Measurements from ENCODE around the gene MAP4K4. TPM values are rescaled to one million over a fixed set of nuclear protein-coding genes. Genes with fewer than 3 reads are reported as not detected.
A peak's percentile ranks its signal among the peaks of the same experiment; 100 is the strongest.

MAP4K4 gene
- total RNA-seq, 1 experiment from 2014 or later: 136 TPM

DNA sequence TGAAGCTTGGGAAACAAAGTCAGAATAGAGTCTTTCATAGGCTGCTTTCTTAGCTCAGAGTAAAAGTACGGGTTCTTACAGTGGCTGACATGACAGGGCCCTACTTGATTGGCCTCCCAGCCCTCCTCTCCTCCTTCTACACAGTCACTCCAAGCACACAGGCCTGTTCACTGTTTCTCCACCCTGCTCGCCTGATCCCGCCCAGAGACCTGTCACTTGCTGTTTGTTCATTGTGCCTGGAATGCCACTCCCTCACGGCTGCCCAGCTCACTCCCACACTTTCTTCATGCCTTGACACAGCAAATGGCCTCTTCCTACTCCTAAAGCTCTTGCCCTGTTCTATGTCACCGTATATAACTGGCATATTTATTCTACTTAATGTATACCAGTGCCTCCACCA lies 104.8 kb downstream of the MAP4K4 start:
- H3K27me3 Mint-ChIP-seq (ENCODE audit: unreplicated experiment): no peaks in the 10 kb centered on the region
- H3K36me3 Mint-ChIP-seq (ENCODE audit: insufficient read depth, unreplicated experiment): peaks cover 22% of the 10 kb centered on the region
- intact Hi-C loops (cut with micrococcal nuclease; ENCODE audit: unreplicated experiment): no loop called here
- TF ChIP-seq, protein P1, sequence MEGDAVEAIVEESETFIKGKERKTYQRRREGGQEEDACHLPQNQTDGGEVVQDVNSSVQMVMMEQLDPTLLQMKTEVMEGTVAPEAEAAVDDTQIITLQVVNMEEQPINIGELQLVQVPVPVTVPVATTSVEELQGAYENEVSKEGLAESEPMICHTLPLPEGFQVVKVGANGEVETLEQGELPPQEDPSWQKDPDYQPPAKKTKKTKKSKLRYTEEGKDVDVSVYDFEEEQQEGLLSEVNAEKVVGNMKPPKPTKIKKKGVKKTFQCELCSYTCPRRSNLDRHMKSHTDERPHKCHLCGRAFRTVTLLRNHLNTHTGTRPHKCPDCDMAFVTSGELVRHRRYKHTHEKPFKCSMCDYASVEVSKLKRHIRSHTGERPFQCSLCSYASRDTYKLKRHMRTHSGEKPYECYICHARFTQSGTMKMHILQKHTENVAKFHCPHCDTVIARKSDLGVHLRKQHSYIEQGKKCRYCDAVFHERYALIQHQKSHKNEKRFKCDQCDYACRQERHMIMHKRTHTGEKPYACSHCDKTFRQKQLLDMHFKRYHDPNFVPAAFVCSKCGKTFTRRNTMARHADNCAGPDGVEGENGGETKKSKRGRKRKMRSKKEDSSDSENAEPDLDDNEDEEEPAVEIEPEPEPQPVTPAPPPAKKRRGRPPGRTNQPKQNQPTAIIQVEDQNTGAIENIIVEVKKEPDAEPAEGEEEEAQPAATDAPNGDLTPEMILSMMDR (IDR thresholded peaks at IDR 0.05; ENCODE audit: unreplicated experiment): no peak
- H3K4me1 Mint-ChIP-seq (ENCODE audit: low read depth, unreplicated experiment): peaks cover 60% of the 10 kb centered on the region
- H3K4me3 Mint-ChIP-seq (ENCODE audit: low read depth, unreplicated experiment): no peak overlapping the region
- no peaks in the 10 kb centered on the region for H3K9me3 Mint-ChIP-seq (ENCODE audit: low read depth, unreplicated experiment)
- CTCF ChIA-PET: no interaction called here
- H3K27ac Mint-ChIP-seq (ENCODE audit: unreplicated experiment): peak overlapping the region; percentile 86
- BruUV-seq (replicated peaks): no TSS peak
- DNase-seq: peak; percentile 62

DNA sequence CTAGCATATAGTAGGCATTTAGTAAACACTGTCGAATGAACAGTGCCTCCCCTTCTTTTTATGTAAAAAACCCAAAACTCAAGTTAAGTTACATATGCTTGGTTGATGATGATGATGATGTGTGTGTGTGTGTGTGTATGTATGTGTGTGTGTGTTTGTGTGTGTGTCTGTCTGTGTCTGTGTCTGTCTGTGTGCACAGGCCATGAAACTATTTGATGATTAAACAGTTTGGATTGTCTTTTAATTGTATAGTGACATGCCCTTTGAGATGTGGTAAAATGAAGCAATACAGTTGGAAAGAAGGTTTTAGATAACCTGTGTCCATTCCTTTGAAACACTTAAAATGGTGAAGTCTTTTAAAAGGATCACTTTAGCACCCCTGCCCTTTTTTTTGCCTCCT lies 105.6 kb downstream of the MAP4K4 start:
- H3K9me3 Mint-ChIP-seq (ENCODE audit: low read depth, unreplicated experiment): no peaks in the 10 kb centered on the region
- peaks cover 22% of the 10 kb centered on the region for H3K36me3 Mint-ChIP-seq (ENCODE audit: insufficient read depth, unreplicated experiment)
- TF ChIP-seq, protein P1 (IDR thresholded peaks at IDR 0.05; ENCODE audit: unreplicated experiment): no peak
- intact Hi-C loops (cut with micrococcal nuclease; ENCODE audit: unreplicated experiment): no loop called here
- peak overlapping the region; percentile 86 for H3K27ac Mint-ChIP-seq (ENCODE audit: unreplicated experiment)
- H3K4me3 Mint-ChIP-seq (ENCODE audit: low read depth, unreplicated experiment): no peak overlapping the region
- no peaks in the 10 kb centered on the region for H3K27me3 Mint-ChIP-seq (ENCODE audit: unreplicated experiment)
- no peak for DNase-seq
- peaks cover 60% of the 10 kb centered on the region for H3K4me1 Mint-ChIP-seq (ENCODE audit: low read depth, unreplicated experiment)
- no TSS peak for BruUV-seq (replicated peaks)
- CTCF ChIA-PET: interaction anchor here (0.7 kb wide), 1 partner anchor 104 kb away, joined by 3 read pairs; no protein-coding TSS in a partner anchor

DNA sequence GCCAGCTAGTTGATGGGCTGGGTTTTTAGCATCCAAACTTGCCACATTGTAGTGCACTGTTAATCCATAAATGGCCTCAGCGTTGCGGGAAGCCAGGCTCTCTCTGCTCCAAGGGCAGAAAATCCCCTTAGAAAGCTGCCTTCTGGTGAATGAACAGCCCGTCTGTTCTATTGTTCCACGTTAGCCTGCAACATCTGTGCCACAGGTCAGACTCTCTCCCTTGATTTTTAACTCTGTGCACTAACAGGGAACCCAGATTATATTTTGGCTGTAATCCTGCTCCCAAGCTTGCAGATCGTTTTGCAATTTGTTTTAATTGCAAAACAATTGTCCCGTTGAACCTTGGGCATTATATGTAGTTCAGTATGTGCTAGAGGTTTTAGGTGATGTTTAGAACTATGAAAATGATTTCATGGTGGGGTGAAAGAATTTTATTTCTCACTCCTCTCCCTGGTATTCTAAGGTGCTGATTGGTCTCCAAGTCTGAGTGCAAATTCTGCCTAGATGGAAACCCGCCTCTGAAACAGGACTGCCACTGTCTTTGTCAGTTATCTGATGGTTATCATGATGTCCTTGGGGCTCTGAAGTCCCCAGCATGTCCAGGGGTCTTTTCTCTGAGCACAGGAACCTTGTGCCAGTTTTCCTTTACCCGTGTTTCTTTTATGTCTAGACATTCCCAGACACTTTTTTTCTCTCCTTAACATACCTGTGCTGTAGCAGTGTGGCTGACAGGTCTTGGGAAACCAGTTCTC lies 106.6 kb downstream of the MAP4K4 start:
- peaks cover 58% of the 10 kb centered on the region for H3K4me1 Mint-ChIP-seq (ENCODE audit: low read depth, unreplicated experiment)
- CTCF ChIA-PET: interaction anchor here (0.7 kb wide), 2 partner anchors 50 to 295 kb away, joined by 3 to 7 read pairs; no protein-coding TSS in a partner anchor
- no peaks in the 10 kb centered on the region for H3K9me3 Mint-ChIP-seq (ENCODE audit: low read depth, unreplicated experiment)
- no peak overlapping the region for H3K4me3 Mint-ChIP-seq (ENCODE audit: low read depth, unreplicated experiment)
- intact Hi-C loops (cut with micrococcal nuclease; ENCODE audit: unreplicated experiment): no loop called here
- DNase-seq: no peak
- peaks cover 22% of the 10 kb centered on the region for H3K36me3 Mint-ChIP-seq (ENCODE audit: insufficient read depth, unreplicated experiment)
- no peaks in the 10 kb centered on the region for H3K27me3 Mint-ChIP-seq (ENCODE audit: unreplicated experiment)
- TF ChIP-seq, protein P1 (IDR thresholded peaks at IDR 0.05; ENCODE audit: unreplicated experiment): no peak
- peak overlapping the region; percentile 23 for H3K27ac Mint-ChIP-seq (ENCODE audit: unreplicated experiment)
- BruUV-seq (replicated peaks): no TSS peak

DNA sequence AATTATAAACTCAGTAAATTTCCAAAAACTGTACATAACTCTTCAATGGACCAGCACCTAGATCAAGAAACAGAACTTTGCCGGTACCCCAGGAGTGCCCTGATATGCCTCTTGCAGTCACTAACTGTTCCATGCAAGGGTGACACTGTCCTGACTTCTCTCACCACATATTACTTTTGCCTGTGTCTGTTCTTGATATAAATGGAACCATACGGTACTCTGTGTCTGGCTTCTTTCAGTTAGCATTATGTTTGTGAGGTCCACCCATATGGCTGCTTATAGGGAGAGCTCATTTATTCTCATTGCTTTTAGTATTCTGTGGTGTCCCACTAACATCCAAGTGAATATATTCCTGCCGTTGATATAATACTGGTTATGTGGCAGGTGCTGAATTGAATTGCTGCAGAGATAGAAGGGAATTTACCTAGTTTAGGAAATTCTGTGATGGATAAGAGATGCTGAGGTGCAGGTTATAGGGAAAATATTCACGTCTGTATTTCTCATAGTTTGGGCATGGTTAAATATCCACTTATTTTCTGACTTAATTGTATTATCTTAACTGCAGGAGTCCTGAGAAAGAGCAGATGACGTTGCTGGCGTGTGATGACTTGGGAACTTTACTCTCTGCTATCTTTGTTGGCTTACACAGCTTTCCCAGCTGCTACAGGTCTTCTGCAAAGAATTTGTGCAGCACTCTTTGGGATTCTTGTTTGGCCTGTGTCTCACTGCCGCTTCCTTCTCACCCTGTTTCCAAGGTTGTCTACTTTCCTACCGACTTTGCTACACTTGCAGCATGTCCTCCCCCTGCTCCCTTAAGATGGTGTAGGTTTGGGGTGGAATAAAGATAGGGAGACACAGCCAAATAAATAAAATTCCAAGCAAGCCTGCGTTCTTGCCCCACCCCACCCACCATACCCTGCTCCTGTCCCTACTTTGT lies 107.9 kb downstream of the MAP4K4 start:
- Mint-ChIP-seq H3K9me3 (ENCODE audit: low read depth, unreplicated experiment) (no peaks in the 10 kb centered on the region), H3K4me1 (ENCODE audit: low read depth, unreplicated experiment) (peaks cover 51% of the 10 kb centered on the region), H3K36me3 (ENCODE audit: insufficient read depth, unreplicated experiment) (peaks cover 22% of the 10 kb centered on the region), H3K27me3 (ENCODE audit: unreplicated experiment) (no peaks in the 10 kb centered on the region), H3K27ac (ENCODE audit: unreplicated experiment) (peak overlapping the region; percentile 50), H3K4me3 (ENCODE audit: low read depth, unreplicated experiment) (no peak overlapping the region)
- TF ChIP-seq, protein P1 (IDR thresholded peaks at IDR 0.05; ENCODE audit: unreplicated experiment): no peak
- BruUV-seq (replicated peaks): no TSS peak
- DNase-seq: no peak
- intact Hi-C loops (cut with micrococcal nuclease; ENCODE audit: unreplicated experiment): no loop called here
- CTCF ChIA-PET: interaction anchor here (0.7 to 1.2 kb wide), 2 partner anchors 109 to 296 kb away, joined by 3 read pairs; no protein-coding TSS in a partner anchor

Measured in Calu3 (cell line).